K562 treated with DMSO at 1 percent for 12 hours (cell line): Measurements from ENCODE around the gene CMTM2. TPM values are rescaled to one million over a fixed set of nuclear protein-coding genes. Genes with fewer than 3 reads are reported as not detected.

Experiments
- total RNA-seq: library from RNA; unstranded; fragments of 300-600 nt; gene quantifications from 2 replicates; pipeline ENCODE4 v1.2.3, GENCODE V29; 2022; ENCODE audit not compliant: insufficient read depth

Gene CMTM2
- total RNA-seq = not detected in 2 replicates

GRCh38 chr16:66578651-66579531, at the start of gene CMTM2:
Gene CMTM2 (plus strand): TSS chr16:66579463. CDS start chr16:66579608, 145 bp downstream.

GRCh38 chr16:66549284-66550131, 29.8 kb upstream of the CMTM2 start, which contains the start of gene TK2:
Gene TK2 (minus strand): TSS chr16:66550122. CDS start chr16:66550061, 61 bp downstream.

GRCh38 chr16:66552286-66553177, 26.7 kb upstream of the CMTM2 start, which contains the start of gene CKLF:
Gene CKLF (plus strand): TSS chr16:66552576. CDS start chr16:66552716, 140 bp downstream.

GRCh38 chr16:66566051-66566901, 13.0 kb upstream of the CMTM2 start, which contains the start of gene CMTM1:
Gene CMTM1 (plus strand): TSS chr16:66566439. CDS start chr16:66566514, 75 bp downstream.

GRCh38 chr16:66604376-66605176, 25.3 kb downstream of the CMTM2 start, which contains the start of gene CMTM3:
Gene CMTM3 (plus strand): TSS chr16:66604704. CDS start chr16:66604806, 102 bp downstream.

Other genes starting within 250 kb of the CMTM2 start
- not detected in 2 replicates for gene CDH5, start 212.8 kb upstream of the CMTM2 start, total RNA-seq
- not detected in 2 replicates for gene BEAN1, start 152.2 kb upstream of the CMTM2 start, total RNA-seq
- 5.8 and 12.0 TPM in 2 replicates for gene TK2, start 29.3 kb upstream of the CMTM2 start, total RNA-seq
- 162 and 214 TPM in 2 replicates for gene CKLF, start 26.9 kb upstream of the CMTM2 start, total RNA-seq
- 1.9 and 2.2 TPM in 2 replicates for gene CMTM1, start 13.0 kb upstream of the CMTM2 start, total RNA-seq
- gene CMTM3, start 25.2 kb downstream of the CMTM2 start, total RNA-seq = 42.3 and 71.0 TPM in 2 replicates
- gene CMTM4, start 117.3 kb downstream of the CMTM2 start, total RNA-seq = 4.9 and 22.6 TPM in 2 replicates
- 6.3 and 41.7 TPM in 2 replicates for gene DYNC1LI2, start 172.1 kb downstream of the CMTM2 start, total RNA-seq
- not detected in 2 replicates for gene TERB1, start 222.1 kb downstream of the CMTM2 start, total RNA-seq